HG03565 (cell line): ENCODE measurements around the gene PRPF6.

Source experiments
- ATAC-seq: cut with Tn5 transposase; IDR thresholded peaks from one replicate; pipeline ENCODE4 v1.9.1; 2021; ENCODE audit warnings: mild to moderate bottlenecking, moderate library complexity; ENCODE audit not compliant: unreplicated experiment

Gene PRPF6

DNA sequence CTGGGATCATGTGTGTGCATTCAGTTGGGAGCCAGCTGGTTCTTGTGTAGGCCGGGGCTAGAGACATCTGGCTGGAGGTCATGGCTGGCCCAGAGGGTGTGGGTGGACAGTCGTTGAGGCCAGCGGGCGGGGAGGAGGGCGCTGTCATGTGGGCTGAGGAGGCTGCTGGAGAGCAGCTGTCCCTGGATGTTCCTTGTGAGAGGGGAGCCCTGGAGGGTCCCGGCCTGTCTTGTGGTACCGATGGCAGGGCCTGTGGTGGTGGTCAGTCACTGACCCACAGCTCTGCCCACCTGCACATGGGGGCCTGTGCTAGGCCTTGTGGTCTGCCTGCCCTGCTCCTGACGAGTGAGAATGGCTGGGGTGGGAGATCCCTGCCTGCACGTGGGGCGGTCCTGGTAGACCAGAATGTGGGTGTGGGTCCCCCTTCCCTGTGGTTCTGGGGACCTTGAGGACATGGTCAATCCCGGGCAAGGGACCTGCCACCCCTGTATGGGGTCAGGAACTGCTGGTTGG lies 53.1 kb downstream of the PRPF6 start:
- no peak for ATAC-seq

GRCh38 chr20:64035066-64035932 lies 54.4 kb downstream of the PRPF6 start:
- ATAC-seq: no peak

DNA sequence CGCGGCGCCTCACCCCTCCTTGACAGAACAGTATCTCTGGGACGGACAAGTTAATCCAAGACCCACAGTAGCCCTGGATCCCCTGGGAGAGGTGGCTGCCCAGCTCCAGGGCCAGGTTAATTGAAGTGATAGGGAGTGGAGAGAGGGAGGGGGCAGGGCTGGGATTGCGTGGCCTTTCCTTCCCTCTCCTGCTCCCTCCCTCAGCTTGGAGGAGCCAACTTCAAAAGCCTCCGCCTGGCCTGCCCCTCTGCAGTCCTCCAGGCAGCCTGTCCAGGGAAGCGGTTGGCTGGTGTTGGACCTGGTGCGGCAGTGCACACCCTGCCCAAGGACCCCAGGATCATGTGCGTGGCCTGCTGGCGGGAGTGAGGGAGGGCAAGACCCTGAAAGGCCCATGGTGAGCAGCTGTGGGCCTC lies 55.0 kb downstream of the PRPF6 start, which contains the start of gene C20orf204:
Gene C20orf204, plus strand, starts transcription at position 250 of the 413 bp plus-strand sequence. Its CDS starts 142 bp downstream, at position 392.
- no peak for ATAC-seq

DNA sequence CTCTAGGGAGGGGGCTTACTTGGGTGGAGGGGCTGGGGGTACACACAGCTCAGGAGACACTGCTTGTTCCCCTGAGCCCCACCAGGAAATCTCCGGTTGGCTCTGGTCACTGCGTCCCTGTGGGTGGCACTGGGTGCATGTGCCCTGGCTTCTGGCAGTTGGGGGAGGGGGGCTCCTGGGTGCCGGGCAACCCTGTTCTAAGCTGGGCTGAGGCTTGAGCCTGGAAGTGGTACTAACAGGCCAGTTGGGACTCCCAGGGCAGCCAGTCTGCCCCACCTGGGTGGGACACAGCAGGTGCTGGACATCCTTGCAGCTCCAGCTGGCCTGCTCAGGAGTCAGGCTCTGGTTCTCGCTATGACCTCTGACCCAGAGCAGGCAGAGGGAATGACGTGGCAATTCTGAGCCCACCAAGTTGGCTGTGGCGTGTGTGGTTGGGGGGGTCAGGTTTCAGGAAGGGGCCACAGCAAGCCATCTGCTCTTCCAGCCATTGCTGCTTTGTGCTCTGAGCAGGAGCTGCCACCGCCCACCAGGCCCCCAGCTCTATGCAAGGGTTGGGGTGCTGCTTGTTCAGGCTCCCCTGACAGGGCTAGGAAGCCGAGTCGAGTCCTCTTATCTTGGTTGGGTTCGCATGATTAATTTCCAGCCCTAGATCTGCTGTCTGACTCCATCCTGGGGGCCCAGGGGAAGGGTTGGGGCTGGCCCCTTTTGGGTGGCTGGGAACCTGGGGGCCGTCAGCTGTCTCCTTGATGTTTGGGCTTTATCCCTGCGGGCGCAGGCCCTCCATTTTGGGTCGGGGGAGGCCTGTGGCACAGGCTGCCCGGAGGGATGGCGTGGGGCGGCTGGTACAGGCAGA lies 55.6 kb downstream of the PRPF6 start:
- ATAC-seq: no peak

DNA sequence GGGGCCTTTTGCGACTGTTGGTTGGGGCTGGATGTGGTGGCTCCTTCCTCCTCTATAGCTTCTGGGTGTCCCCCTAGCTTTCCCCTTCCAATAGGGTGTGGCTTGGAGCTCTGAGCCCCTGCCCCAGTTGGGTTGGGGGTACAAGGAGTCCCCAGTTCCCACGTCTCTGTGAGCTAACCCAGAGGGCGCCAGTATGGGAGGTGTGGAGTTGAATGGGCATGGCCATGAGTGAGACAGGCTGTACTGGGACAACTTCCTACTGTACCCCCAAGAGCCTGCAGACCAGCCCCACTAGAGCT lies 56.2 kb downstream of the PRPF6 start:
- no peak for ATAC-seq

DNA sequence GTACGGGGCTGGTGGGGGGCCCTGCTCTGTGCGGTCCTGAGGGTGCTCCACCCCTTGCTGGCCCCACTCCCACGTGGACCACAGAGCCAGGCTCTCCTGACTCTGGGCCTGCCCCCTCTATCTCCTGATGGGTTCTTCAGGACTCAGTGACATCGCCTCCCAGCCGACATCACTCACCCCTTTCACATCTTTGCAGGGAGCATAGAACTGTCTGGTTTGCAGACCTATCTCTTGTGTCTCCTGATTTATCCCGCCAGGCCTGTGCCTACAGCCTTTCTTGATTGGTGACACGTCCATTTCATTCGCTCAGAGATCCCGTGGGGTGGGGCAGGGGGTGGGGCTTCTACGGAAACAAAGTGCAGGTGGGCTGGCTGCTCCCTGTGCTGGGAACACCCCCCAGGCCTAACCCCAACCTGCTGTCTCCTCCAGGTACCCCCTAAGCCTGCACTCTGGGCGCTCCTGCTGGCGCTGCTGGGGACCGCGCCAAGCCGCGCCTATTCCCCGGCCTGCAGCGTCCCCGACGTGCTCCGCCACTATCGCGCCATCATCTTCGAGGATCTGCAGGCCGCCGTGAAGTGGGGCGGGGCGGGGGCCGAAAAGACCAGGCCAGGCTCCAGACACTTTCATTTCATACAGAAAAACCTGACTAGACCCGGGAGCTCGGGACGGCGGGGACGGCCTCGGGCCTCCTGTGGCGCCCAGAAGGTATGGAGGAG lies 56.7 kb downstream of the PRPF6 start:
- no peak for ATAC-seq

GRCh38 chr20:64038224-64038564 lies 57.3 kb downstream of the PRPF6 start:
- ATAC-seq: no peak

- ATAC-seq: no peak
Observed at GRCh38 chr20:64038565-64039292, 57.8 kb downstream of the PRPF6 start.

GRCh38 chr20:64039293-64040160 lies 58.6 kb downstream of the PRPF6 start:
- ATAC-seq: no peak

- no peak for ATAC-seq
Observed at GRCh38 chr20:64040231-64041039, 59.5 kb downstream of the PRPF6 start.

DNA sequence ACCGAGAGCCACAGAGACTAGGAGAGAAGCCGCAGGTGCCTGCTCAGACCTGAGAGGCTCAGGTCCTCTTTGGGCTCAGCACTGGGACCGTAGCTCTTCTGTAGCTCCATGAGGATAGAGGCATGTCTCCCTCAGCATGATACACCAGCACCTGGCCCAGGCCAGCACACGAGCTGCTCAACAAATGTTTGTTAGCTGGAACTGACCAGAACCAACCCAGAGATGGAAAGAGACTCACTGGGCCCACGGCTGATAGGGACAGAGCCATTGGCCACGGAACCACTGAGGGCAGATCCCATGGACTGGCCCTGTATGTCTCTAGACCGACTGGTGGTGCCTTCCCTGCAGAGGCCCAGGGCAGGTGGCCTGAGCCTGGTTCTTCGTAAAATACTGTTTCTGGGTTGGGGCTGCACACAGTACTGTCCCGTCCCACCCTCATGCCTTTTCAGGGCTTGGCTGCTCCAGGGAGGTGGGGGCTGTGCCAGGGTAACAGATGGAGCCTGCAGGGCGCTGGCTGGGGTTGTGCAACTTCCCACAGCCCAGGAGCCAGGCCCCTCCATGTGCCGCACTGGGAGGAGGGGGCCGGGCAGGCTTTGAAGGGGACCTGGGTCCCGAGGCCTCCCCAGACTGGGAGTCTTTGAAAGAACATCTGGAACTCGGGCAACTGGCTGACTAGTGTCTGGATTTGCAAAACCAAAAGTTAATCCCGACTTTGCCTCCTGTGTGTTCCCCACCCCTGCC lies 60.3 kb downstream of the PRPF6 start:
- no peak for ATAC-seq

GRCh38 chr20:64041781-64042053 lies 60.8 kb downstream of the PRPF6 start:
- no peak for ATAC-seq

DNA sequence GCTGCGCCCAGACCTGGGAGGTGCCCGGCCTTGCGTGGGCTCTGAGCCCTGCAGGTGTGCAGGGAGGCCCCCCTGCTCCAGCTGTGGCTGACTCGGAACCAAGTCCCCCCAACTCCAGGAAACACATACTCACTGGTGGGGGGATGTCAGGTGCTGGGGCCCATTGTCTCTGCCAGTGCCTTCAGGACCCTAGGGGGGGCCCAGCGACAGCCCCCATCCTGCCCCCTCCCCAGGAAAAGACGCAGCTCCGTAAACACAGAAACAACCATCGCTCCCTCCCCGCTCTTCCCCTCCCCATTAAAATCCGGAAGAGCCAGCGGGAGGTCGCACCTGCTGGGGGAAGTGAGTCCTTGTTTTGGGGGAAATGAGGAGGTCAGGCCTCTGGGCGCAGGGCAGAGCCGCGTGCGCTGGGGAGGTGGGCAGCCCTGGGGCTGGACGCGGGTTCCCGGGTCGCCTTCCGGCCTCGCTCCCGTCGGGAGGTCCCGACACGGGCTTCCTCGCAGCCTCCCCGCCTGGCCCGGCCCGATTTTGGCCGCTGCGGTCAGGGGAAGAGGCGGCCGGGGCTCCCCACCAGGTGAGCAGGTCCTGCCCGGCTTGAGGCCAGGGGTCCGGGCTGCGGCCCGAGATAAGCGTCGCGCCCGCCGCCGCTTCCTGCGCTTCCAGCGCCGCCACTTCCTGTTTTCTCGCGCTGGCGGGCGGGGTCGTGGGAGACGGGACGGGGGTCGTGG lies 61.3 kb downstream of the PRPF6 start:
- no peak for ATAC-seq

DNA sequence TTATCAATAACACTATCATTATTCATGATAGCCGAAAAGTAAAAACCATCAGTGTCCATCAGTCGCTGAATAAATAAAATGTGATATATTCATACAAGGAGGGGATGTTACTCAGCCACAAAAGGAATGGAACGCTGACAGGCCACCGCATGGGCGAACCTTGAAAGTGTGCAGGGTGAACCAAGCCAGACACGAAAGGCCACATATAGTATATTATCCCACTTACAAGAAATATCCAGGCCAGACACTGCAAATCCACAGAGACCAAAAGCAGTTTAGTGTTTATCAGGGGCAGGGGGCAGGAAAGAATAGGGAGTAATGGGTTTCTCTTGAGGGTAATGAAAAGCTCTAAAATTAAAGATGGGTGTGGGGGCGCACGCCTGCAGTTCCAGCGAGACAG lies 62.8 kb downstream of the PRPF6 start:
- ATAC-seq: no peak

DNA sequence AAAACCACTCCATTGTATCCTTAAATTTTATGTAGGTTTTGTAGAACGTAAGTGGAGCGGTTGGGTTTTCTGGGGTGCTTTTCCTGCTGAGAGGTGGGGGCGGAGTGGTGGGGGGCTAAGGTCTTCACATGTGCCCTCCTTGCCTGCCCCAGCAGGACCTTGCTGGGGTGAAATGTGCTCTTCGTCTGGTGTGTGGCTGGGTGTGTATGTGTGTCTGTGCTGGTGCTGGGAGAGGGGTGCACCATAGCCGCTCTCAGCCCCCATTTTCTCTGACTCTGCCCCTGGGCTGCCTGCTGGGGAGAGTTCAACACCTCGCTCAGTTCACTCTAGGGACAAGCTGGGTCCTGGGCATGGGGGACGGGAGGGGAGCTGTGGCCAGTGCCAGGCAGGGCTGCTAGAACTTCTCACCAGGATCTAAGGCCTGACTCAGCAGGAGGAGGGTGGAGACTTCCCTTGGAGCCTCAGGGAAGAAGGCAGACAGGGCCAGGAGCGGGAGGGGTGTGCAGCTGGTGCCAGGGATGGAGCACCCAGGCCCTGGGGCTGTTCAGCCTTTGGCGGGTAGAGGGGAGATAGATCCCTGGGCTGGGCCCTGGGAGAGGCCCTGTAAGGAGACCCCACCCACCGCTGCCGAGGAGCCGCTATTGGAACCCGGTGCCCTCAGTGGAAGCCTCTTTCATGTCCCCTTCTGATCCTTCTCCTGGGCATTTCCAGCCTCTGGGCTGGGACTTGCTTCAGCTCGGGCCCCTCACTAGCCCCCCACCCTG lies 63.7 kb downstream of the PRPF6 start:
- no peak for ATAC-seq

DNA sequence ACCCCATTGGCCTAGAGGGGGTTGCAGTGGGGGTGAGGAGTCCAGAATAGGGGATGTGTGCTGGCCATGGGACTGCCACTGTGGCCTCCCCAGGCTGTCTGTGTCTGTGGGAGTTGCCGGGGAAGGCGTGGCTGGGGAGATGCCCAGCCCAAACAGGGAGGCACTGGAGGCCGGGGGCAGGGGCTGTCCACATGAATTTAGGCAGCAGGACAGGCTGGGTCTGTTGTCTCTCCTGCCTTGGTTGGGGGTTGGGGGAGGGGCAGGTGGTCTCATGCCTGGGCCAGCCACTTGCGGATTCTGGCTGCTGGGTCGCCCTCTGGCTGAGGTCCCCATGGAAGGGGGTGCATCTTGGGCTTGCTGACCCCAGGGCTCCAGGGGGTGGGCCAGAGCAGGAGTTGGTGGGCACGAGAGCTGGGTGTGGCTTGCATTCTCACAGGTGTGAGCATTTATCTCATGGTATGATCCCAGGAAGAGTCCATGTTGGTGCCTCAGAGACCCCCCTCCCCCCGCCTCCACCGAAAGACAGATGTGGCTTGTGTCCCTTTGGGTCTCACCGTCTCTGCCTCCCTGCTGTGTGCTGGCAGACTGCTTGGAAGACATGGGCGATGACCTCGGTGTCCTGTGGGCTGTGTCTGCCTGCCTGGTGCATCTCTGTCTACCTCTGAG lies 64.5 kb downstream of the PRPF6 start:
- ATAC-seq: no peak

GRCh38 chr20:64047046-64047389 lies 66.1 kb downstream of the PRPF6 start:
- ATAC-seq: no peak
